ENCODE measurements around the gene ADARB2.

Gene ADARB2

DNA sequence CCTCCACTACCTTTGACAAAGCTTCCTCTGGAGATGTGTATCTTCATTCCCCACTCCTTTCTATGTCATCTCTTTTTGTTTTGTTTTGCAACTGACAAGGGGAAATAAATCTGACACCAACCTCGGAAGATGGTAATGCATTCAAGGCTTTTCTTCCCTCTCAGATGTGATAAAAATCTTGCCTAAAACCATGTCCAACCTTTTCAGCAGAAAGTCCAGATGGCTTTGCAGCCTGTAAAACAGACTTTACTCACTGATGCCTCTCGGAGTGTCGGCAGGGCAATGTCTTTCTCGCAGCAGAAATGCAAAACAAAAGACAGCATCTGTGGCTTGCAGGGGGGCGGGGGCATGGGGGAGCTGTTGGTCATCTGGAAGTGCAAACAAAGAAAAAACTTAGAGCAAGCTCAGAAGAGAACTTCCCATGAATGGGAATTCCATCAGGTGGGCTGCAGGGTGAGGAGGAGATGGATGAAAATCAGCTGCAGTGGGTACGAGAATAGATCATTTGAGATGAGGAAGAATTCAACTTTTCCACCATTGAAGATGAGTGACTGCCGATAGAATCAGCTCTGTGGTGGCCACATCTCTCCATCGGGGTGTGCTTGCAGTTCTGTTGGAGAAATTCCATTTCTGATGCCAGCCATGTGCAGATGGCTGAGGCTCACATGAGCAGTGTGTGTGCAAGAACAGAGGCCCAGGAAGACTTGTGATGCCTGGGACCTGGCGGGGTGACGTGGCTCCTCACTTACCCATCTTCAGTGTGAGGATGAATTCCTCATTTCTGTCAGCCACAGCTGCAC lies 443.5 kb downstream of the ADARB2 start:
- no peak for DNase-seq

DNA sequence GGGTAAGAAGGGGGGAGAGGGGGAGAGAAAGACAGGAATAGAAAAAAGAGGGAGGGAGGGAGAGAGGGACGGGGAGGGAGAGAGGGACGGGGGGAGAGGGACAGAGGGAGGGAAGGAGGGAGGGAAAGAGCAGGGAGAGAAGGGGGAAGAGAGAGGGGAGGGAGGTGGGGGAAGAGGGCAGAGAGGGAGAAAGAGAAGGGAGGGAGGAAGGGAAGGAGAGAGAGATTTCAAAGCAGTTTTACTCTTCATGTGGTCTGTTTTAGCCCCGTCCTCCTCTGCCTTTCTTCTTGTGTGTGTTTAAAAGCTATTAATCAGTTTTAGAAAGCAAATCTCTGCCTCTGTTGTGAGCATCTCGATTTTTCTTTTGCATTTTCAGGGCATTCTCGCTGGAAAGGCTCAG lies 444.2 kb downstream of the ADARB2 start:
- no peak for DNase-seq

DNA sequence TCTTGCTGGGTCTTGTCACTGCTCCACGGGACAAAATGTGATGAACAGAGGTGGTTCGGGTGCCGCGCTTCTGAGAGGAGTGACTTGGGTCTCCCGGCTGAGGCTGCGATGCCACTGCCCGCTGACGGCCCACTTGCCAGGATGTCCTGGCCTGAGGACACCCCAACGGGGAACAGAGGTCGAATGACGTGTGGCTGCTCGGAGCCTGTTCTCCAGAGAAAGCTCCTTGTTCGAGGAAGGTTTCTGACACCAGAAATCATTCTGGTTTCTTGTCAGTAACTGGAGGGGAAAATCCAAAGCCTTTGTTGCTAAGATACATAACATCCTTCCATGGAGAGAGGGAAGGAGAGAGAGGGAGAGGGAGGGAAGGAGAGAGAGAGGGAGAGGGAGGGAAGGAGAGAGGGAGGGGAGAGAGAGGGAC lies 444.7 kb downstream of the ADARB2 start:
- no peak for DNase-seq

DNA sequence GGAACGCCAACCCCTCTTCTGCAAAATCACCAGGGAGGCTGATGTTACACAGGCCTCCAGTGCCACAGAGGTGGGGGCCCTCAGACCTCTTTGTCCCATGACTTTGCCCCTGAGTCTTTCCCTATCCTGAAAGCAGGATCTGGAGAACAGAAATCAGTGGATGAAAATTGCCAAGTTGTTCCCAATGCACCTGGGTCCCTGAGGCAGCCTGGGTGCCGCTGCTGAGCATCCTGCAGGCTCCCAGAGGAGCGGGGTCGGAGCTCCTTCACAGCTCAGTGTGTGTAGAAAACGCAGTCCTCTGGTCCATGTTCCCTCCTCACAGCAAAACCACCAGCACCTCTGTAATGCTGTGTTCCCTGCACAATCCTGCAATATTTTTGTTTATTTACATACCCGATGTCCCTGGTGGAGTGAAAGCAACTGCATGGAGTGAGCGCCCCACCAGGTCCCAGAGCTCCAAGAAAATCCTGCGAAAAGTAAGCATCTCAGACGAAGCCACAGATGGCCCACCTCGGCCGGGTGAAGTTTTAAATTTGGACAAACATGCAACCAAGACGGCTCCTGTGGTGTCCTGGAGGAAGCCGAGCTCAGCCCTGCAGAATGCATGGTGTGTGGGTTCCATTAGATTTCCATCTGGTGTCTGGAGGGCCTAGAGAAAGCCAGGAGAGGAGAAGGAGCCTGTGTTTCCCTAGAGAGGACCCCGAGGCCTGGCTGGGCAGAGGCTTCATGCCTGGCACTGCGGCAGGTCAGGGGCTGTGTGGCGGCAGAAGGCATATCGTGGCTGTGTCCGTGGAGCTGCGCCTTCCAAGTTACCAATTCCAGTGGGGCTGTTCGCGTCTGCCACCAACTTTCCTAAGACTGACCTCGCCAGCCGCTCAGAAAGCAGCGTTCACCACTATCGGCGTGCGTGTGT lies 445.9 kb downstream of the ADARB2 start:
- no peak for DNase-seq

DNA sequence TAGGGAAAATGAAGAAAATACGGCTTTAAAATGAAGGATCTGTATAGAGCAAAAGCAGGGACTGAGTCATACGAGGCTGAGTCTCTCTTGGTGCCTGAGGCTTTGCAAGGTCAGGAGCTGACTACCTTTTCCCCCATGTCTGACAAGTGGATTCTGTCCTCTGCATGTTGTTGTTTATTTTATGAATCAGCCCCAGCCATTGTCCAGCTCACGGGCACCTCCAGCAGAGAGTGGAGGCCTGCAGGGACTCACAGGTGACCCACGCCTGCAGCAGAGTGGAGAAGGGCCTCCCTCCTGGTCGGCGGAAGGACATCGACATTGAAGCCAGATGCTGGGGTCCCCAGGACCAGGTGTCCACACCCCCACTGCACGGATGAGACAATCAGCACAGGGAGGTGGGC lies 447.3 kb downstream of the ADARB2 start:
- no peak for DNase-seq

DNA sequence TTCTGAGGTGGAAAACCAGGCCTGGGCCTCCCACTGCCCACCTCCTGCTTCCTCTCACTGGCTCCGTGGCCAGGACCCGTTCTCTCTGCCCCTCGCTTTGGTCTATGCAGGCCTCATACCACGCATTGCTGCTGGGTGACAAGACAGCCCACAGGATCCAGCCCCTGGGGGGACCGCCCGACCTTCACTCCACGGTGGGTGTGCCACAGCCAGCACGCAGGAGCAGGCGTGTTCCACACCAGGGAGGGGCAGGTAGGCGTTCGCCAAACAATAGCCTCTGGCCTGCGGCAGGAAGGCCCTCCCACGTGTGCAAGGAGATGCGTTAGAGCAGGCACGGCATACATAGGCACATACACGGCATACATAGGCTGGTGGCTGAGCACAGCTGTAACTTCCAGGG lies 447.7 kb downstream of the ADARB2 start:
- no peak for DNase-seq

DNA sequence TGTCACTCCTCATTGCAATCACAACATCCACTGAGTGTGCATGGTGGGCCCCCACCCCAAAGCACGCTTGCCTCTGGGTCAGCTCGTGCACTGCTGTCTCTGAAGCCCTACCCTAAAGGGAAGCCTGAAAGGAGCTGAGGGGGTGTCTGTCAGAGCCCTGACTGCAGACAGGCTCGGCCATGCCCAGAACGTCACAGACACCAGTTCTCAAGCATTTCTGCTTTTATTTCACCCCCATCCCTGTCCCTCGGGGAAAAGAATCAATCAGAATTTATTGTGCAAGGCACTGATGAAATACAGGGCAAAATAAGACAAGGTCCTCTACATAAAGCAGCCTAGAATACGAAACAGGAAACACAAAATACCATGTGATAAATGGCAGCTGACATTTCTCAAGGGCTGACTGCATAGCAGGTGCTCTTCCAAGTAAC lies 449.3 kb downstream of the ADARB2 start:
- DNase-seq: no peak

DNA sequence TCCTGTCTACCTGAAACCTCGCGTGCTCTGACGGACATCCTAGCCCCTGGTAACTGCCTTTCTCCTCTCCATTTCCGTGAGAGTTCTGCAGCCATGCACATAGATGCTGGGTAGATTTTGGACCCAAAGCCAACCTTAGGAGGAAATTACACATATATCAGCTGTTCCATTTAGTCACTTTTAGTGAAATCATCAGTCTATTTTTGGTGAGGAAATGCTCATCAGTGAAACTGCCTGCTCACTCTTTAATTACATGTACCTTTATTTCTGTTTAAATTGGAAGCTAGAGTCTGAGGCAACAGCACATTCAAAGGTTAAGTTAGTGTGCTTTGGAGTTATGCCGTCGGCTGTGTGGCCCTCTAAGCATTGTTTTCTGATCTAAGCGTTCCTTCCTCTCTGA lies 449.8 kb downstream of the ADARB2 start:
- DNase-seq: no peak

DNA sequence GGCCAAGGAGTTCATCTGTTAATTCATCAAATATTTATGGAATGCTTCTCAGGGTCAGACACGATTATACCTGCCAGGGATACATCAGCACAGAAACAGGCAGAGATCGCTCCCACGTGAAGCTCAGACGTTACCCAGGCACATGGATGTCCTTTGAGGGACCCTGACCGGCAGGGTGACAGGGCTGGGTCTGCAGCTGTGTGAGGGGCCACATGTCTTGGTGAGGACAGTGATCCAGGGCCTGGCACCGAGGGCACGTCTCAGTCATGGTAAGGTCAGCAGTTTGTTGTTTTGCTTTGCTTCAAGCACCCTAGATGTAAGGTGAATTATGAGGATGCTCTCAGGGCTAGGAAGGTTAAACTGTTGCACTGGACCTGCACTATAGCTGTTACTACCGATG lies 453.2 kb downstream of the ADARB2 start:
- DNase-seq: no peak

DNA sequence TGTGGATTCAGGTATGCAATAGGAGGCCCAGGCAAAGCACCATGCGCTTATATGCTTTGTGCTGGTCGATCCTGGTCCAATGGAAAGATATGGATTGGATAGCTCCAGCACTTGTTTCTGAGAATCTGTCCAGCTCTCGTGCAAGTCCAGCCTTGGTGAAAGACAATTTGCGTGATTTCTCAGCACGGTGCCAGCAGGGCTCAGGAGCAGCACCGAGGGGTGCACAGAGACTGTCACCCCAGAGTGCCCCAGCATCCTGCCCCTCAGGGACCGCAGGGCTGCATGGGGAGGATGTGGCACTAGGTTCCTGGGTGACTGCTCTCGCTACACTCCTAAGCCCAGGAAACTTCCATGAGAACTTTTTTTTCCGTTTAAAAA lies 455.9 kb downstream of the ADARB2 start:
- no peak for DNase-seq

DNA sequence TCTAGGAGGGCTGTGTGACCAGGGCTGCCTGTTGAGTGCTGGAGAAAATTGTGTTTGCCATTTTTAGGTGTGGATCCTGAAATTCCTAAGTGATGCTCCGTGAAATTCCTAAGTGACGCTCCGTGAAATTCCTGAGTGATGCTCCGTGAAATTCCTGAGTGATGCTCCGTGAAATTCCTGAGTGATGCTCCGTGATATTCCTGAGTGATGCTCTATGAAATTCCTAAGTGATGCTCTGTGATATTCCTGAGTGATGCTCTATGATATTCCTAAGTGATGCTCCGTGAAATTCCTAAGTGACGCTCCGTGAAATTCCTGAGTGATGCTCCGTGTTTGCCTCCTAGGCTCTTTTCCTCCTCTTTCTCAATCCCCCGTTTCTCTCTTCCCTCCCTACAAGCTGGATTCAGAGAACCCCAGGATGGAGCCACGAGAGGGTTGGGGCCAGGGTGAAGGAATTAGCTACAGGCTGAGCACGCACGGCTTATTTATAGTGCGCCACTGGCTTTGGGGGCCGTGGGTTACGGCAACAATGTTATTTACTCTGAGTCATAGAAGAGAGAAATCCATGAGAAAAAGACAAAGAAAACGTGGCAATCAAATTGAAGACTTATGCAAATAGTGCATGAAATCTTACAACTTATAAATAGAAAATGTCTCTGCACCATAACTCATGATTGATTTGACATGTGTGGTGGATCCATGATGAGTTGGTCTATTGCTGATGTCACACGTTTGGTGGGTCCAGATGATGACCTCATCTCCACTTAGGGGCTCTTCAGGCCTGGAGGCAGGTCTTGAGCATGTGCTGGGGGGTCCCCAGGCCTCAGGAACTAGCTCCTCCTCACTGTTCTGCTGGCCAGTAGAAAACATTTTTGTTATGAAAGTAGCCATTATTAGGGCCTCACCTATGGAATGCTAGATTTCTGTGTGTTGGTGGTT lies 456.6 kb downstream of the ADARB2 start:
- no peak for DNase-seq

DNA sequence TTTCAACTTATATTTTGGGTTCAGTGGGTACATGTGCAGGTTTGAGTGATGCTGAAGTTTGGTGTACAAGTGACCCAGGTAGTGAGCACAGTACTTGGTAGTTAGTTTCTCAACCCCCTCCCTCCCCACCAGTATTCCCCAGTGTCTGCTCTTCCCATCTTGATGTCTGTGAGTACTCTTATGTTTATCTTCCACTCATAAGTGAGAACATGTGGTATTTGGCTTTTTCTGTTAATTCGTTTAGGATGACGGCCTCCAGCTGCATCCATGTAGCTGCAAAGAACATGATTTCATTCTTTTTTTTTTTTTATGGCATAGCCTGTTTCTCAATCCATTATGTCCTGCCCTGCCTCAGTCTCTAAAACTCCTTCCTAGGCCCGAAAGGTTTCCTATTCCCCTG lies 459.0 kb downstream of the ADARB2 start:
- no peak for DNase-seq

DNA sequence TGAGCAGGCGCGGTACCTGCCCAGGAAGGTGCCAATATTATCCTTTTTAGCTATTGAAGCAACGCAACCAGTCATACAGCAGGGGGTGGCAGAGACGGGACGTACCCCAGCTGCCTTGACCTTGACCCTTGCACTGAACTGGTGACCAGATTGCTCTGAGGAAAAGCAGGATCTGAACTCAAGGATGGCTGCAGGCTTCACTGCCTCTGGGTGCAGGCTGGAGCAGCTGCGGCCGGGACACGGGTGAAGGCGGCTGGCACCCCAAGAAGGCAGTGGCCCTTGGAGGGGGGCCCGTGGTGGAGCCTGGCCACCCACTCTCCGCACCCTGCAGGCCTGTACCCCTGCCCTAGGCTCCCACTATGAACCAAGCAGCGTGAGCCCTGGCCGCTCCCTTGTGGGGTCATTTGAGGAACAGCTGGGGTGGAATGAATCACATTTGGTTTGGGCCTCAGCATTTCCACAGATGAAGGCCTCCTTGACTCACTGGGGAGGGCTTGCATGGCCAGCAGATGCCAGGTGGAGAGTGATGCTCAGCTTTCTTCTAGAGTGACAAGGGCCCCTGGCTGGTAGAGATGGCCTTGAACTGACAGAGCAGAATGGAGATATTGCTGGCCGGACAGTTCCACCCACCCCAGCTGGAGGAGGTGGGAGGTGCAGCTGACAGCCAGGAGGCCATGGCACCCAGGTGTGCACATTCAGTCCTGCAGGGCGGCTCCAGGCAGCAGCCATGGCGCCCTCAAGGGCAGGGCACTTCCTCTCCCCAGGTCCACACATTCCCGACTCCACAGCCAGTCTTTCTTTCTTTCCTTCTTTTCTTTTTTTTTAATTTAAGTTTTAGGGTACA lies 462.4 kb downstream of the ADARB2 start:
- no peak for DNase-seq

DNA sequence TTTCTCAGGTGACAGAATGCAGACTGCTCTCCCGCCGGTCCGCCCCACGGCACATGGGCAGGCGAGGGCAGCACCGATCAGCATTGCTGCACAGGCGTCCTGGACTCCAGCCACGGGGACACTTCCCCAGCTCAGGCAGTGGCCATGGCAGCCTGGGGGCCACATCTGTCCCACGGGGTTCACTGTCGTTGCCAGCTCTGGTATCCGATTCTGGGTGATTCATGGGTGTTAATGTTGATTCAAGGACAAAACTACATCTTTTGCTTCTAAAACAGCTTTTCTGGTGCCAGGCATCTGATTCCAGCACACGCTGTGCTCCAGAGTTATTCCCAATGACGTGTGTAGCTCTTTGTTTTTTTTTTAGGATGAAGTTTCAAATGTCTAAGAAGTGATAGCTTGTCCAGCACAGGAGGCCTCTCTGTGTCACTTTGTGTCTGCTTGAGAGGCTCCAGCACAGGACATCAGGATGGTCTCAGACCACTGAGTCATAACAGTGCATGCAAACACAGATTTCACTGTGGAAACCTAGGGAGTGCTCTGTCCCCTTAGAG lies 463.1 kb downstream of the ADARB2 start:
- no peak for DNase-seq

DNA sequence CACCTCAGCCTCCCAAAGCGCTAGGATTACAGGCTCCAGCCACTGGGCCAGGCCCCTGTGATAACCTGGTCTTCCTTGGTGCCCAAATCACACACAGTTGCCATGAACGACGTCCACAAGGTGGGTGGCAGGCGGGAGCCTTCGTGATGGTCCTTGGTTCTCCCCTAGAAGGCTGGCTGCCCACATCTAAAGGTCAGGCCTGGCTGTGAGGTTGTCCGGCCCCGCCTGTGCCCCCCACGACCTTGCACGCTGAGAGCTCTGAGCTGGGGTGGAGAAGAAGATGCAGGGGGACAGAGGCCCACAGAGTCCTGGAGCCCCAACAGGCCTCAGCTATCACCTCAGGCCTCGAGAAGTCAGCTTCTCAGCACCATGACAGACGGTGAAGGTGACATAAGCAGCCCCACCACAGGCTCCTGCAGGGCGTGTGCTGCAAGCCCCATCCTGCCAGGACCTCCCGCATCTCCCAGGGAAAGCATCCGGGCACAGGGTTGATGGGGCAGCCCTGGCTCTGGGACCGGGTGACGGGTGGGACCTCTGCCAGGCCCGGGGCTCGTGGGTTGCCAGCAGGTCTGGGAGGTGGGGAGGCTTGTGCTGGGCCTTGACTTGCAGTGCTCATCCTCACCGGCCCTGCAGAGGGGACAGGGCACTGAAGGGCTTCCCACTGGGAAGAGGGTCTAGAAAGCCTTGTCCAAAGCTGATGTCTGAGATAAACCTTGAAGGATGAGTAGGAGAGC lies 463.8 kb downstream of the ADARB2 start:
- DNase-seq: no peak

DNA sequence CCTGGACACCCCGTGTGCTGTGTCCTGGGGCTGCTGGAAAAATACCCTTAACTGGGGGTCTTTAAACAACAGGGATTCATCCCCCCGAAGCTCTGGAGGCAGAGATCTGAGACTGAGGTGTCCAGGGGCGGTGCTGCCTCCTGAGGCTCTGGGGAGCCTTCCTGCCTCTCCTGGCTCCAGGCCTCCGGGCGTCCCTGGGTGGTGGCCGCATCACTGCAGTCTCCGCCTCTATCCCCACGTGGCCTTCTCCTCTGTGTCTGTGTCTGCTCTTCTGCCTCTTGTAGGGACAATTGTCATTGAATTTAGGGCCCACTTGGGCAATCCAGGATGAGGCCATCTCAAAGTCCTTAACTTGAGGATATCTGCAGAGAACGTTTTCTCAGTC lies 464.6 kb downstream of the ADARB2 start:
- no peak for DNase-seq

DNA sequence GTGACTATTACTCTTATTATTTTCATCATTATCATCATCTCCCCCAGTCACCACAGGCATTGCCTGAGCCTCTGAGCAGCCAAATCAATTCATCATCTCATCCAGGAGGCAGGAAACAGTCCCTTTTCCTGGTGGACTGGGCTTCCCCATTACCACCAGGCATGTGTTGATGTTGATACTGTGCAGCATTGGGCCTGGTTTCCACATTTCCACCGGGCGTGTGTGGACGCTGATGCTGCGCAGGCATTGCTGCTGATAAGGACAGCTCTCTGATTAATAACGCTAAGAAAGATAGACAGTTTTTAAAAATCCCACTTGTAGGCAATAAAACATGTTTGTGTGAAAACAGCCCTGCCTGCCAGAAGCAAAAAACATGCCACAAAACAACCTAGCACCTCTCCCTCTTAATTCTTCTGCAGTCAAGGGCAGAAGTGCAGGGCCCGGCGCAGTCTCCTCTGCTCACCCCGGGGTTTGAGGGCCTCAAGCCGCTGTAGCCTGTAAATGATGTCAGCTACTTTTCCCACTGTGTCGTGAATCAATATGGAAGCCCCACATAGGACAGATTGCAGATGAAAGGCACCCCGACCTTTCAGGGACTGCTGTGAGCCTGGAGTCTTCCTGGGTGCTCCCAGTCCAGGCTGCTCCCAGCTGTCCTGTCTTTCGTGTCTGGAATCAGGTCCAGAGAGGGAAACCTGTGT lies 465.1 kb downstream of the ADARB2 start:
- no peak for DNase-seq

DNA sequence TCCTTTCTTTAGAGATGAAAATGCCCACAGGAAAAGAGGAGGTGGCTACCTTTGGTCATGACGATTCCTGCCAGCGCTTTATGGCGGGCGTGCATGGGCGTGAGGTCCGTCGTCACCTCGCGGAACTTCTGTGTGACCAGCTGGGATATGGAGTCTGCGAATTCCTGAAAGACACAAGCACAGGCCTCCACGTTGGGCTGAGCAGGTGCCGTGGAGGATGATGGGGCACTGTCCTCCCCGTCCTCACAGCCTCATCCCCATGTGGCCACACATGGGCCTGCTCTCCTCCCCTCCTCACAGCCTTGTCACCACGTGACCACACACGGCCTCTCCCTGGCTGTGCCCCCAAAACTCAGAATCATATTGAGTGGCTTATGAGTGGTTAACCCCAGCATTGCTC lies 466.4 kb downstream of the ADARB2 start:
- no peak for DNase-seq

DNA sequence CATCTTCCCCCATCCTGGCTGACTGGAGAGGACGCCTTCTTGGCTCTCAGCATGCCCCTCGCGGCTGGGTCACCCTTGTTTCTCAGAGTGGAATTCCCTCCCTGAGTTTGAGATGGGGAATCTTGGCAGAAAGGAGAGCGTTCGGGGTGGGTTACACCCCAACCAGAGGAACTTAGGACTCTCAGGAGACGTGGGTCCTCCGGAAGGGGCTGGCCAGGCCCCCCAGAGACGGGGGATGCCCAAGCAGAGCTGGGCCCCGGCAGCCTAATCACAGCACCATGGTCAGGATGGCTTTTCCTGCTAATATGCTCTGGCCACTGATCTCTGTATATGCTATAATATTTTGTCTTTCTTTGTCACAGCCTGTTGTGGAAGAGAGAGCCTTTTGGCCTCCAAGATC lies 466.8 kb downstream of the ADARB2 start:
- no peak for DNase-seq

DNA sequence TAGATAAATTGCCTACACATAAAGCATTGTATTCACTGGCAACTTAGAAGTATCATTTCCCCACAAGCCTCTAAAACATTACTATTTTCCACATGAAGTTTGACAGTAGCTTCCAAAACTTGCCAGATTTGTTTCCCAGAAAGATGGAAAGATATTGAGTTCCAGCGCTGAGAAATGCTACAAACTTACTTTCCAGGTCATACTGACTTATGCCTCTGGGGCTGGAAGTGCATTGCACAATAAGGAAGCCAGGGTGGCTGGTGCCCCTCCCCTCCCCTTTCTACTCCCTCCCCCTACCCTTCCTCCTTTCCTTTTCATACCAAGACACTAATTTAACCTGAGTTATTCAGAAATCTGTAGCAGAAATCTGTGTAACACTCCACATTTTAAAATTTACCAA lies 468.5 kb downstream of the ADARB2 start:
- DNase-seq: no peak

Data from right hindlimb (tissue), 1 donor.